Measurements from ENCODE around the gene RP9.

The RP9 gene

GRCh38 chr7:33062023-33062781, 47.0 kb downstream of the RP9 start, which contains the start of gene NT5C3A:
NT5C3A (minus strand) TSS chr7:33062776; CDS start chr7:33062705, 71 bp downstream.
- DNase-seq = peak; percentile 40

DNA sequence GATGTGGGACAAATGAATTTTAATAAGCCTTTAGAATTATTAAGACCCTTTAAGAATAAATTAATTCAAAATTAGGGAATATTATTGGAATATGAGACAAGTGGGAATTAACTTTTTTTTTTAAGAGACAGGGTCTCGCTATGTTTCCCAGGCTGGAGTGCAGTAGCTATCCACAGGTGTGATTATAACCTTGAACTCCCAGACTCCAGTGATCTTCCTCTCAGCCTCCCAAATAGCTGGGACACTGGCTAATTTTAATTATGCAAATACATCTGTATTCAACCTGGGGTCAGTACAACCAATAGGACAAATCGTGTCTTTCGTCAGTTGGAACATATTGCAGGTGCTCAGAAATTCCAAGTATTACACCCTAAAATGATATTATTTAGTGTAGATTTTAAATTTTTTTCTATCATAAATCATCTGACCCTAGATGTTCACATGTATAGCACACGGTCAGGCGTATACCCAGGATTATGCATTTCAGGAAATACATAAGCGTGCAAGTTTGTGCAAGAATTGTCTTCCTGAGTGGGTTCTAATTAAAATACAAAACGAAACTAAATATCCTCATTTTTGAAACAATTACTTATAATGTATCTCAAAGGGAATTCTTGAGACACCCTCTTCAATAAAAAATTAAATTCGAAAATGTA, 47.8 kb downstream of the RP9 start:
- DNase-seq = no peak

DNA sequence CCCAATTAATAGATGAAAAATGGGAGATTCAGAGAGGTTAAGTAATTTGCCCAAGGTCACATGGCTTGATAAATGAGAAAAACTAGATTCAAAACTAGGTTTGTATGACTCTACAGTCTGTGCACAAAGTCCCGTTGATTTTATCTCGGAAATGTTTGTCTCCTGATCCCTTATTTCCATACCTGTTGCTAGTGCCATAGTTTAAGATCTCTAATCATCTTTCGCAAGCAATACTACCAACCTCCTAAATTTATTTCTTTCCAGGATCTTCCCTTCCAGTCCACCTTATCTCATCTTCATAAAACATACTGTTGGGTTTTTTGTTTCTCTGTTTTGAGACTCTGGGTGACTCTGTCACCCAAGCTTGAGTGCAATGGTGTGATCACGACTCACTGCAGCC, 49.6 kb downstream of the RP9 start:
- DNase-seq = no peak

DNA sequence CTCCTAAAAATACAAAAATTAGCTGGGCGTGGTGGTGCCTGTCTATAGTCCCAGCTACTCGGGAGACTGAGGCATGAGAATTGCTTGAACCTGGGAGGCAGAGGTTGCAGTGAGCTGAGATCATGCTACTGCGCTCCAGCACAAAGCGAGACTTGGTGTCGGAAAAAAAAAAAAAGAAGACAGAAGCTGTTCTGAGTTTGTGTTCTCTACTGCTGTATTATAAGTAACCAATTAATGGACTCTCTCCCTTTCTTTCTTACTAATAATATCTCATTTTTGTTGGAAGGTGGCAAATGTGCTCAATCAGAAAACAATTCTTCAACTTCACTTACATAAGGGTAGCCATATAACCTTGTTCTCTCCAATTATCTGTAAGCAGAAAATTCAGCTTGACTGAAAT, 54.0 kb downstream of the RP9 start:
- no peak for DNase-seq

DNA sequence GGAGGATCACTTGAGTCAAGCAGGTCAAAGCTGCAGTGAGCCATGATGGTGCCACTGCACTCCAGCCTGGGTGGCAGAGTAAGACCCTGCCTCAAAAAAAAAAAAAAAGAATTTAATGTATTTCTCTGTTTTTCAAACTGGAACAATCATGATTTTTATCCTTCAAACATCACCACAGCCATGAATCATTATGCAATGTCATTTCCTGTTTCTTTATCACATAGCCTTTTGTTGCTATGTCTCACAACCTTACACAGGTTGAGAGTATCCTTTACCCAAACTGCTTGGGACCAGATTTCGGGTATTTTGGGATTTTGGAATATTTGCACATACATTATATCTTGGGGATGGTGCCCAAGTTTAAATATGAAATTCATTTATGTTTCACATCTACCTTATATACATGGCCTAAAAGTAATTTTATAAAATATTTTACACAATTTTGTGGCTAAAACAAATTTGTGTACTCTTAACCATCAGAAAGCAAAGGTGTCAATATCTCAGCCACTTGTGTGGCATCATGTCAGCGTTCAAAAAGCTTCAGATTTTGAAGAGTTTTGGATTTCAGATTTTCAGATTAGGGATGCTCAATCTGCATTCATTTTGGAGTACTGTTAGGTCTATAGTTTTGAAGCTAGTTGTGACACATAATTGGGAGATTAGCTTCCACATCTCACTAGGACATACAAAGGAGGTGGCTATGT, 54.8 kb downstream of the RP9 start:
- peak; percentile 10 for DNase-seq

DNA sequence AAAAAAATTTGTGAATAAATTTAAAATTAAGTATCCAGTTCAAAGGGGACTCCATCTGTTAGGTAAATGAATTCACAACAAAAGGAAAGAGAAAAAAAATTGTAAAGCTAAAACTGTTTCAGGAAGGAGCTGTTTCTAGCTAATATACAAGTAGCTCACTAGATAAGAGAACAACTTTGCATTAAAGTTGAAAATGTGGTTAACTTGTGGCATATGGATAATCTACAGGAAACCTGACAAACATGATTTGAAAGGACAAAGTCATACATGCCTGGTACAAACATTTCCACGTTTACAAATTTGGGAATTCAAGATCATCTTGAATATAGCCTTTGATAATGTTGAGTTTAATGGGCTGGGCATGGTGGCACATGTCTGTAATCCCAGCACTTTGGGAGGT, 55.5 kb downstream of the RP9 start:
- DNase-seq = no peak

DNA sequence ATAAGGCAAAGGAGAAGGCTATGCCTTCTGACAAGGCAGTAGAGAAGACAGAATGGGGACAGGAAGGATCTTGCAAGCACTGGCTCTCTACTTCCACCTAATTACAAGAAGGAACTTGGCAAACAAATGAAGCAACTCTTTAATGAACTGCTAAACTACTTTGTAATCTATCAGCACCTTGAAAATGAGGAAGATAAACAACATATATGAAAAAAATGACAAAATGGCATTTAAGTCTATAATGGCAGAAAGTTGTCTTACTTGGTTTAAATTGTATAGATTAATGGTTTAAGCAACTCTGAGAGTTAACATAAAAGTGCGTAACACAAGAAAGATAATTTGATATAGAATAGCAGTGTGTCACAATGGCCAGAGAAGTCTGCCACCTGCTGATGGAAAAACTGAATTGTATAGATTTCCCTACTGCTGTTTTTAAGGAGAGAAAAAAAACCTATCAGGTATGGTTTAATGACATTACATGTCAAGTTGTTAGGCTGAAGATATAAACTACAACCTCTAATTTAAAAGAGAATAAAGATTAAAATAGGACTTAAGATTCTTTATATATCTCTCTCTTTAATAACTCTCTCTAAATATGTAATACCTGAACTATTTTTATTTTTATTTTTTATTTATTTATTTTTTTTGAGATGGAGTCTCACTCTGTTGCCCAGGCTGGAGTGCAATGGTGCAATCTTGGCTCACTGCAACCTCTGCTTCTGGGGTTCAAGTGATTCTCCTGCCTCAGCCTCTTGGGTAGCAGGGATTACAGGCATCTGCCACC, 58.5 kb downstream of the RP9 start:
- DNase-seq = peak; percentile 42

DNA sequence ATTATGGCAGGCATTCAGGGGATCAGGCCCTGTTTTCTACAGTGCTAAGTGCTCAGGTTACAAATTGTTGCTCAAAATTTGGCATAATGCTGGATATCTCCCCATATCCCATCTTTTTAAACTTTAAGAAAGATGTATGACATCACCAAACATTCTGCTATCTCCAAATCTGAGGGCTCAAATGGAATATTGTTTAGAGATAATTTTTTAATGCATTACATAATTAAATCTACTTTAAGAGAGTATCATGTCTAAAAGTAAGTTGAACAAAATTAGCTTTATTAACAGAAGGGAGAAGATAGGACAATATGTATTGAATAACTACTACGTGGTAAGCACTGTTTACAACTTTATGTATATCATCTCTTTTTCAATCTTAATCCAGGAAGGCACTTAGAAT, 60.5 kb downstream of the RP9 start:
- no peak for DNase-seq

GRCh38 chr7:33048257-33048656, 60.9 kb downstream of the RP9 start:
- DNase-seq = no peak

DNA sequence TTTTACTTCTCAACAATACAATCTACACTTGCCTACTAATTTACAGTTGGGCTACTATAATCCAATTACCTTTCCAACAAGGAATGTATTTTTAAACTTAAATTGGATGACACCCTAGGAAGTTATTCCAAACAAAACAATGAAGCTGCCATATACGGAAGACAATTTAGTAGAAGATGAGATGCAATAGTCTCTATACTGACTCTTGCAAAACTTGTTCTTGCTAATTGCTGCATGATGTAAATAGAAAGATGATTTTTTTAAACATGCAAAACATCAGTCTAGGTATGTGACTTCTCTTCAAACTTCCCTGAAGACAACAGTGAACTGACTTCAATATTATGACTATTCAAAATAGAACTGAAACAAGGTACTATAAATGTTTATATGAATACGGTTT, 64.2 kb downstream of the RP9 start:
- DNase-seq = no peak
